Hematopoietic multipotent progenitor cell (in vitro differentiated cells): ENCODE measurements around the gene XCL2. TPM values are rescaled to one million over a fixed set of nuclear protein-coding genes. Genes with fewer than 3 reads are reported as not detected.
"Not testable (repeated sequence)": the region's sequence is repeated elsewhere in the genome, so short reads cannot be mapped to it uniquely, and the experiment has no call there.

ENCODE experiments used
- DNase-seq, 3 donors: peaks; one replicate each; pipeline ENCODE4 v3.0.0-alpha.2; 2011 to 2015; ENCODE audit warnings: low read depth in 2 of 3, low spot score in 2 of 3
- total RNA-seq: library from RNA; depleted of rRNA; stranded (reverse); fragments of >200 nt; gene quantifications from one replicate; pipeline ENCODE4 v1.2.3, GENCODE V29; 2012

XCL2 gene, protein sequence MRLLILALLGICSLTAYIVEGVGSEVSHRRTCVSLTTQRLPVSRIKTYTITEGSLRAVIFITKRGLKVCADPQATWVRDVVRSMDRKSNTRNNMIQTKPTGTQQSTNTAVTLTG
- total RNA-seq: not detected

- DNase-seq: not testable (repeated sequence)
Measured at GRCh38 chr1:168543840-168544498, at the start of gene XCL2. Gene XCL2, minus strand, starts transcription at chr1:168543997. Its CDS starts 33 bp downstream, at chr1:168543964.

- no peak for DNase-seq
Measured at GRCh38 chr1:168591641-168592250, 47.9 kb upstream of the XCL2 start.

- no peak for DNase-seq
Measured at GRCh38 chr1:168591066-168591465, 47.3 kb upstream of the XCL2 start.

GRCh38 chr1:168589167-168589566 lies 45.4 kb upstream of the XCL2 start:
- no peak for DNase-seq

- DNase-seq: no peak
Measured at GRCh38 chr1:168585937-168586336, 42.1 kb upstream of the XCL2 start.

GRCh38 chr1:168585191-168585590 lies 41.4 kb upstream of the XCL2 start:
- DNase-seq: no peak

DNA sequence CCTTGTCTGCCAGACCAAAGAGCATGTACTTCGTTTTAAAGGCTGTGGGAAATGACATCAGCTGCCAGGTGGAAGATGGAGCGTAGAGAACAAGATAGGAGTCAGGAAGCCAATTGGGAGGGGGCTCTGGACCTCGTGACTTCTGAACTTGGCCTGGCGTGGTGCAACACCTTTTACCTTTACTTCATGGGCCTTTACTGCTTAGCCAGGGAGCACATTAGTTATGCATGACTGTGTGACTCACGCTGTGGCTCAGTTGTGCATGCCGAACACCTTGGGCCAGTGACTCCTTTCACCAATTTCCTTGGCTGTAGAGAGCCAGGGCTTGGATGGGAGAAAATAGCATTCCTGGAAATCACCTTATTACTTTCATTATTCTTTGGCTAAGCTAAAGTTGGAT lies 39.8 kb upstream of the XCL2 start:
- no peak for DNase-seq

- DNase-seq: no peak
Measured at GRCh38 chr1:168582688-168583336, 39.0 kb upstream of the XCL2 start.

- DNase-seq: no peak
Measured at GRCh38 chr1:168581817-168582572, 38.2 kb upstream of the XCL2 start.

GRCh38 chr1:168580991-168581390 lies 37.2 kb upstream of the XCL2 start:
- DNase-seq: not testable (repeated sequence)

- not testable (repeated sequence) for DNase-seq
Measured at GRCh38 chr1:168580290-168580689, 36.5 kb upstream of the XCL2 start.

DNA sequence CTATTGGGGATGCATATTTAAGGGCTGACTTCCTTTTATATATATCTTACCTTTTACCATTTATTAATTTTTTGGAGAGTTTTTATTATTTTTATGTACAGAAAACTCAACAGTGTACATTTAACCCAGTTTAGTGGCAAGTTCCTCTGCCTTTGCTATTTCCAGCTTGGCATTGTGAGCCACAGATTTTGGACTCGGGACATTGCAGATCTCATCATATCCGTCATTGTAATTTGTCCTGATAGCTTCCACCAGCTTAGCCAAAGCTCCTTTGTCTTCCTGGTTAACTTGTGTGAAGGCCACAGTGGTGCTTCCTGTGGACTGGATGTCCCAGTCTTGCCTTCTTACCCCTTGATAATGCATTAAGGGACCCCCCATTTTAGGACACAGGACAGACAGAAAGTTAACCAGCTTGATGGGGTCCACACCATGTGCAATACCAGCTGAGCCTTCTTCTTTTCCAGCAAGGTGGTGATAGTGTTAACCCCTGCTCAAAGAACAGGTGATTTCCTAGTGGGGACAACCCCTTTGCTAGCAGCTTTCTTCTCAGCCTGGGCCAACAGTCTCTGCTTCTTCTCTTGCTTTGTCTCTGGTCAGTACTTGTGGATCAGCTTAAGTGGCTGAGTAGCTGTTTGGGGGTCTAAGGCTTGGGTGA lies 34.9 kb upstream of the XCL2 start:
- DNase-seq: not testable (repeated sequence)

- DNase-seq: not testable (repeated sequence)
Measured at GRCh38 chr1:168576245-168576688, 32.5 kb upstream of the XCL2 start, which contains the start of gene XCL1. Gene XCL1, plus strand, starts transcription at chr1:168576605. Its CDS starts 33 bp downstream, at chr1:168576638.

DNA sequence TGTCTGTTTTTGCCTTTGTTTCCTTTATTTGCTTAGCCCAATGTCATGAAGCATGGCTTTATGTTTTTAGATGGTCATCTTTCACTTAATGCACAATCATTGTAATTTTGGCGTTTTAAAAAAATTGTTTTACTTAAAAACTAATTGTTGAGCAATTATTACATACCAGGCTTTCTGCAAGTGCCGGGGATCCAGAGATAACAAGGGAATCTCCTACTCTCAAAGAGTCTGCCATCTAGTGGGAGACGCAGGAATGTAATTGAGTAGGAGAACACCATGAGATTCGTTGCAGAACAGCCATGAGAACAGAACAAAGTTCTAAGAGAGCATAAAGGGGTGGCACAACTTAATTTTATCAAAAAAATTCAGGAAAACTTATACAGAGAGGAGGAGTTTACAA lies 30.4 kb upstream of the XCL2 start:
- peak in 2 of 3 donors; percentile 32 to 69 for DNase-seq

- no peak for DNase-seq
Measured at GRCh38 chr1:168572633-168573032, 28.8 kb upstream of the XCL2 start.

- no peak for DNase-seq
Measured at GRCh38 chr1:168570652-168571051, 26.9 kb upstream of the XCL2 start.

DNA sequence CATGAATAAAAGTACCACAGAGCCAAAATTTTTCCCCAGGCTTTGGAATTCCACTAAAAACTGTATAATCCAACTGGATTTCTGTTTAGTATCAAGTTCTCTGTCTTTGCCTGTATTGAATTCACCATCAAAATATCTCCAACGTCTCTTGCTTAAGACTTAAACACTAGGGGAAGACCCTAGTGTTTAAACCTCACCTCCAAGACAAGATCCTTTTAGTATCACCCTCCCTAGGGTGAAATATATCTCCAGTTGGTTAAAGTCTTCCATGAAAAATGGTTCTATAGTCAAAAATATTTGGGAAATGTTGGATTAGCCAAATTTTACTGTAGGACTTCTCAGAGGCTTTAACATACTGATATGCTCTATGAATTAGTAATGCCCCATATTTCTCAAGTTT lies 24.5 kb upstream of the XCL2 start:
- DNase-seq: no peak

GRCh38 chr1:168567568-168567967 lies 23.8 kb upstream of the XCL2 start:
- DNase-seq: no peak

GRCh38 chr1:168567007-168567406 lies 23.2 kb upstream of the XCL2 start:
- no peak for DNase-seq

DNA sequence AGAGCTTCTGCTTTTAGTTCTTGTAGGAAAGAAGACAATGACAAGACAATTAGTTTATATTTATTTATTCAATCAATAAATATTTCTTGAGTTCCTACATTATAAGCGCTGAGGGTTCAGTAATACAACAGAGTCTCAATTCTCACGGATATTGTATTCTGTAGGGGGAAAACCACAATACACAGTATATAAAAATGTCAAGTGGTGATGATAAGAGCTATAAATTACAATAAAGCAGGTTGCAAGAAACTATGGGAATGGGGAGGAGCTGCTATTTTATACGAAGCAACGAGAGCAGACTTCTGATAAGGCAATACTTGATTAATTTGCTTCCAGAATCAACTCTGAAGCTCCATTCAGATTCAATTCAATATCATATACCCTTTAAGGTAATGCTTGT lies 22.0 kb upstream of the XCL2 start:
- no peak for DNase-seq
